ENCODE data around the gene TRIM41. TPM values are rescaled to one million over a fixed set of nuclear protein-coding genes. Genes with fewer than 3 reads are reported as not detected.
A peak's percentile ranks its signal among the peaks of the same experiment; 100 is the strongest.

The TRIM41 gene
- total and polyA plus RNA-seq, 9 of the 15 experiments (the other 6 are each of a cell fraction or from before 2014, with no cell fraction given): 1.8 to 47.6 (median 20.9) TPM

DNA sequence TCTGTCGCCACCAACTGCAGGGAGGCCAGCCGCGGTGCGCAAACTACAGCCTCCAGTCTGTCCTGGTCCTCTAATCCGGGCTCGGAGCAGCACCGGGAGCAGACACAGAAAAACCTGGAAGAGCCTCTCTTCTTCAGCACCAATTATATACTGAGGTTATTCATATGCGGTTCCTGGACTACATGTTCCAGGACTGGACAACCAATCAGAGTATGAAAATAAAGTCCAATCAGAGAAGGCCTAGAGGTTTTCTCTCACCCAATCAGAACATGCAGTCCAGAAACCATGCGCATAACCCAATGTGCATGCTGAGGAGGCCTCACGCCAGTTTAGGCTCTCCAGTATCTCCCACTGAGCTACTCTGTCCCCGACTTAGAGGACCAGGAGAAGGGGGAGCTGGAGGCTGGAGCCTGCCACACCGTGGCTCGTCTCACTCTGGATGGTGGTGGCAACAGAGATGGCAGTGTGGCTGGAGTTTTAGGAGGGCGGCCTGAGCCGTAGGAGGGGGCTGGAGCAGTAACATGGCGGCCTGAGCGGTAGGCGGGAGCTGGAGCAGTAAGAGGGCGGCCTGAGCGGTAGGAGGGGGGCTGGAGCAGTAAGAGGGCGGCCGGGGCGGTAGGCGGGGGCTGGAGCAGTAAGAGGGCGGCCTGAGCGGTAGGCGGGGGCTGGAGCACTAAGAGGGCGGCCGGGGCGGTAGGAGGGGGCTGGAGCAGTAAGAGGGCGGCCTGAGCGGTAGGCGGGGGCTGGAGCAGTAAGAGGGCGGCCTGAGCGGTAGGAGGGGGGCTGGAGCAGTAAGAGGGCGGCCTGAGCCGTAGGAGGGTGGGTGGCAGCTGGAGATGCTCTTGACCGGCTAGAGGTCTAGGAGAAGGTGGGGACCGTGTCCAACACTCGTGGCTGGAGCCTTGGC, 58.2 kb downstream of the TRIM41 start (continued):
- TF ChIP-seq VEZF1 (CRISPR knock-in tag; IDR thresholded peaks at IDR 0.05) (peak; percentile 90), POLR2A (conservative IDR thresholded peaks at IDR 0.05) (peak; percentile 98), POLR2AphosphoS2 (IDR thresholded peaks at IDR 0.05; ENCODE audit: low read length) (0 out of 2 replicates have a peak, but pooled peaks have one; percentile 57), POLR3A (IDR thresholded peaks at IDR 0.05; ENCODE audit: borderline replicate concordance, extremely low read depth, insufficient read depth, insufficient read length) (no peak), TAF15 (IDR thresholded peaks at IDR 0.05; ENCODE audit: low read depth, low read length) (no peak)
- TF ChIP-seq, protein P1, sequence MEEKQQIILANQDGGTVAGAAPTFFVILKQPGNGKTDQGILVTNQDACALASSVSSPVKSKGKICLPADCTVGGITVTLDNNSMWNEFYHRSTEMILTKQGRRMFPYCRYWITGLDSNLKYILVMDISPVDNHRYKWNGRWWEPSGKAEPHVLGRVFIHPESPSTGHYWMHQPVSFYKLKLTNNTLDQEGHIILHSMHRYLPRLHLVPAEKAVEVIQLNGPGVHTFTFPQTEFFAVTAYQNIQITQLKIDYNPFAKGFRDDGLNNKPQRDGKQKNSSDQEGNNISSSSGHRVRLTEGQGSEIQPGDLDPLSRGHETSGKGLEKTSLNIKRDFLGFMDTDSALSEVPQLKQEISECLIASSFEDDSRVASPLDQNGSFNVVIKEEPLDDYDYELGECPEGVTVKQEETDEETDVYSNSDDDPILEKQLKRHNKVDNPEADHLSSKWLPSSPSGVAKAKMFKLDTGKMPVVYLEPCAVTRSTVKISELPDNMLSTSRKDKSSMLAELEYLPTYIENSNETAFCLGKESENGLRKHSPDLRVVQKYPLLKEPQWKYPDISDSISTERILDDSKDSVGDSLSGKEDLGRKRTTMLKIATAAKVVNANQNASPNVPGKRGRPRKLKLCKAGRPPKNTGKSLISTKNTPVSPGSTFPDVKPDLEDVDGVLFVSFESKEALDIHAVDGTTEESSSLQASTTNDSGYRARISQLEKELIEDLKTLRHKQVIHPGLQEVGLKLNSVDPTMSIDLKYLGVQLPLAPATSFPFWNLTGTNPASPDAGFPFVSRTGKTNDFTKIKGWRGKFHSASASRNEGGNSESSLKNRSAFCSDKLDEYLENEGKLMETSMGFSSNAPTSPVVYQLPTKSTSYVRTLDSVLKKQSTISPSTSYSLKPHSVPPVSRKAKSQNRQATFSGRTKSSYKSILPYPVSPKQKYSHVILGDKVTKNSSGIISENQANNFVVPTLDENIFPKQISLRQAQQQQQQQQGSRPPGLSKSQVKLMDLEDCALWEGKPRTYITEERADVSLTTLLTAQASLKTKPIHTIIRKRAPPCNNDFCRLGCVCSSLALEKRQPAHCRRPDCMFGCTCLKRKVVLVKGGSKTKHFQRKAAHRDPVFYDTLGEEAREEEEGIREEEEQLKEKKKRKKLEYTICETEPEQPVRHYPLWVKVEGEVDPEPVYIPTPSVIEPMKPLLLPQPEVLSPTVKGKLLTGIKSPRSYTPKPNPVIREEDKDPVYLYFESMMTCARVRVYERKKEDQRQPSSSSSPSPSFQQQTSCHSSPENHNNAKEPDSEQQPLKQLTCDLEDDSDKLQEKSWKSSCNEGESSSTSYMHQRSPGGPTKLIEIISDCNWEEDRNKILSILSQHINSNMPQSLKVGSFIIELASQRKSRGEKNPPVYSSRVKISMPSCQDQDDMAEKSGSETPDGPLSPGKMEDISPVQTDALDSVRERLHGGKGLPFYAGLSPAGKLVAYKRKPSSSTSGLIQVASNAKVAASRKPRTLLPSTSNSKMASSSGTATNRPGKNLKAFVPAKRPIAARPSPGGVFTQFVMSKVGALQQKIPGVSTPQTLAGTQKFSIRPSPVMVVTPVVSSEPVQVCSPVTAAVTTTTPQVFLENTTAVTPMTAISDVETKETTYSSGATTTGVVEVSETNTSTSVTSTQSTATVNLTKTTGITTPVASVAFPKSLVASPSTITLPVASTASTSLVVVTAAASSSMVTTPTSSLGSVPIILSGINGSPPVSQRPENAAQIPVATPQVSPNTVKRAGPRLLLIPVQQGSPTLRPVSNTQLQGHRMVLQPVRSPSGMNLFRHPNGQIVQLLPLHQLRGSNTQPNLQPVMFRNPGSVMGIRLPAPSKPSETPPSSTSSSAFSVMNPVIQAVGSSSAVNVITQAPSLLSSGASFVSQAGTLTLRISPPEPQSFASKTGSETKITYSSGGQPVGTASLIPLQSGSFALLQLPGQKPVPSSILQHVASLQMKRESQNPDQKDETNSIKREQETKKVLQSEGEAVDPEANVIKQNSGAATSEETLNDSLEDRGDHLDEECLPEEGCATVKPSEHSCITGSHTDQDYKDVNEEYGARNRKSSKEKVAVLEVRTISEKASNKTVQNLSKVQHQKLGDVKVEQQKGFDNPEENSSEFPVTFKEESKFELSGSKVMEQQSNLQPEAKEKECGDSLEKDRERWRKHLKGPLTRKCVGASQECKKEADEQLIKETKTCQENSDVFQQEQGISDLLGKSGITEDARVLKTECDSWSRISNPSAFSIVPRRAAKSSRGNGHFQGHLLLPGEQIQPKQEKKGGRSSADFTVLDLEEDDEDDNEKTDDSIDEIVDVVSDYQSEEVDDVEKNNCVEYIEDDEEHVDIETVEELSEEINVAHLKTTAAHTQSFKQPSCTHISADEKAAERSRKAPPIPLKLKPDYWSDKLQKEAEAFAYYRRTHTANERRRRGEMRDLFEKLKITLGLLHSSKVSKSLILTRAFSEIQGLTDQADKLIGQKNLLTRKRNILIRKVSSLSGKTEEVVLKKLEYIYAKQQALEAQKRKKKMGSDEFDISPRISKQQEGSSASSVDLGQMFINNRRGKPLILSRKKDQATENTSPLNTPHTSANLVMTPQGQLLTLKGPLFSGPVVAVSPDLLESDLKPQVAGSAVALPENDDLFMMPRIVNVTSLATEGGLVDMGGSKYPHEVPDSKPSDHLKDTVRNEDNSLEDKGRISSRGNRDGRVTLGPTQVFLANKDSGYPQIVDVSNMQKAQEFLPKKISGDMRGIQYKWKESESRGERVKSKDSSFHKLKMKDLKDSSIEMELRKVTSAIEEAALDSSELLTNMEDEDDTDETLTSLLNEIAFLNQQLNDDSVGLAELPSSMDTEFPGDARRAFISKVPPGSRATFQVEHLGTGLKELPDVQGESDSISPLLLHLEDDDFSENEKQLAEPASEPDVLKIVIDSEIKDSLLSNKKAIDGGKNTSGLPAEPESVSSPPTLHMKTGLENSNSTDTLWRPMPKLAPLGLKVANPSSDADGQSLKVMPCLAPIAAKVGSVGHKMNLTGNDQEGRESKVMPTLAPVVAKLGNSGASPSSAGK (IDR thresholded peaks at IDR 0.05): peak; percentile 95
- TF ChIP-seq, protein P2, sequence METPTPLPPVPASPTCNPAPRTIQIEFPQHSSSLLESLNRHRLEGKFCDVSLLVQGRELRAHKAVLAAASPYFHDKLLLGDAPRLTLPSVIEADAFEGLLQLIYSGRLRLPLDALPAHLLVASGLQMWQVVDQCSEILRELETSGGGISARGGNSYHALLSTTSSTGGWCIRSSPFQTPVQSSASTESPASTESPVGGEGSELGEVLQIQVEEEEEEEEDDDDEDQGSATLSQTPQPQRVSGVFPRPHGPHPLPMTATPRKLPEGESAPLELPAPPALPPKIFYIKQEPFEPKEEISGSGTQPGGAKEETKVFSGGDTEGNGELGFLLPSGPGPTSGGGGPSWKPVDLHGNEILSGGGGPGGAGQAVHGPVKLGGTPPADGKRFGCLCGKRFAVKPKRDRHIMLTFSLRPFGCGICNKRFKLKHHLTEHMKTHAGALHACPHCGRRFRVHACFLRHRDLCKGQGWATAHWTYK (CRISPR knock-in tag; IDR thresholded peaks at IDR 0.05): no peak; the same call in 1 of the 2 replicates
- TF ChIP-seq, protein P3, sequence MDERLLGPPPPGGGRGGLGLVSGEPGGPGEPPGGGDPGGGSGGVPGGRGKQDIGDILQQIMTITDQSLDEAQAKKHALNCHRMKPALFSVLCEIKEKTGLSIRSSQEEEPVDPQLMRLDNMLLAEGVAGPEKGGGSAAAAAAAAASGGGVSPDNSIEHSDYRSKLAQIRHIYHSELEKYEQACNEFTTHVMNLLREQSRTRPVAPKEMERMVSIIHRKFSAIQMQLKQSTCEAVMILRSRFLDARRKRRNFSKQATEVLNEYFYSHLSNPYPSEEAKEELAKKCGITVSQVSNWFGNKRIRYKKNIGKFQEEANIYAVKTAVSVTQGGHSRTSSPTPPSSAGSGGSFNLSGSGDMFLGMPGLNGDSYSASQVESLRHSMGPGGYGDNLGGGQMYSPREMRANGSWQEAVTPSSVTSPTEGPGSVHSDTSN (CRISPR knock-in tag; IDR thresholded peaks at IDR 0.05; ENCODE audit: low read depth): no peak
- TF ChIP-seq, protein P3 (tag; conservative IDR thresholded peaks at IDR 0.05; ENCODE audit: low read depth): no peak

Data from K562 (cell line).